Esophagus muscularis mucosa (tissue), 4 donors: ENCODE data around the gene FBXL7.

ENCODE experiments used
- EP300 ChIP-seq: sonication (generic); formaldehyde crosslinking; IDR thresholded peaks from one replicate; pipeline ENCODE4 v1.6.1; 2017; ENCODE audit warnings: antibody characterized with exemption
- POLR2A ChIP-seq: fragments of 450-650 bp; IDR thresholded peaks from one replicate; pipeline ENCODE4 v1.6.1; 2017; ENCODE audit warnings: antibody characterized with exemption, moderate library complexity, mild to moderate bottlenecking, low read depth
- POLR2AphosphoS5 ChIP-seq, 2 donors: sonication (generic); formaldehyde crosslinking; IDR thresholded peaks; one replicate each; pipeline ENCODE4 v1.6.1; 2017; ENCODE audit warnings: antibody characterized with exemption in 2 of 2
- TF ChIP-seq, protein P1 (sequence below), 3 experiments: fragments of 200-600 bp in 2 of 3; fragments of 450-650 bp in 1 of 3; sonication (generic) in 2 of 3; IDR thresholded peaks; one replicate each; pipeline ENCODE4 v1.5.1; 2017 to 2019; ENCODE audit warnings: antibody characterized with exemption in 3 of 3, mild to moderate bottlenecking in 2 of 3, moderate library complexity in 1 of 3

- TF ChIP-seq, protein P1, sequence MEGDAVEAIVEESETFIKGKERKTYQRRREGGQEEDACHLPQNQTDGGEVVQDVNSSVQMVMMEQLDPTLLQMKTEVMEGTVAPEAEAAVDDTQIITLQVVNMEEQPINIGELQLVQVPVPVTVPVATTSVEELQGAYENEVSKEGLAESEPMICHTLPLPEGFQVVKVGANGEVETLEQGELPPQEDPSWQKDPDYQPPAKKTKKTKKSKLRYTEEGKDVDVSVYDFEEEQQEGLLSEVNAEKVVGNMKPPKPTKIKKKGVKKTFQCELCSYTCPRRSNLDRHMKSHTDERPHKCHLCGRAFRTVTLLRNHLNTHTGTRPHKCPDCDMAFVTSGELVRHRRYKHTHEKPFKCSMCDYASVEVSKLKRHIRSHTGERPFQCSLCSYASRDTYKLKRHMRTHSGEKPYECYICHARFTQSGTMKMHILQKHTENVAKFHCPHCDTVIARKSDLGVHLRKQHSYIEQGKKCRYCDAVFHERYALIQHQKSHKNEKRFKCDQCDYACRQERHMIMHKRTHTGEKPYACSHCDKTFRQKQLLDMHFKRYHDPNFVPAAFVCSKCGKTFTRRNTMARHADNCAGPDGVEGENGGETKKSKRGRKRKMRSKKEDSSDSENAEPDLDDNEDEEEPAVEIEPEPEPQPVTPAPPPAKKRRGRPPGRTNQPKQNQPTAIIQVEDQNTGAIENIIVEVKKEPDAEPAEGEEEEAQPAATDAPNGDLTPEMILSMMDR (IDR thresholded peaks at IDR 0.05) = peak; percentile 17 to 32 (median 26)
- TF ChIP-seq POLR2A = peak; percentile 20
- TF ChIP-seq POLR2AphosphoS5 (IDR thresholded peaks at IDR 0.05) = peak; percentile 72 to 77
- TF ChIP-seq EP300 = no peak
Measured at GRCh38 chr5:15499528-15500324, at the start of gene FBXL7.
